Left renal cortex interstitium (tissue), 4 donors: ENCODE data around the gene ADCY3. TPM values are rescaled to one million over a fixed set of nuclear protein-coding genes. Genes with fewer than 3 reads are reported as not detected.

Experiments
- DNase-seq, 4 donors: peaks; one replicate each; pipeline ENCODE4 v3.0.0-alpha.2; 2013; ENCODE audit warnings: low read depth in 4 of 4, low spot score in 2 of 4, missing footprints in 1 of 4
- polyA plus RNA-seq, 4 donors: library from polyadenylated mRNA; unstranded; fragments of 120-200 nt; gene quantifications; one replicate each; pipeline ENCODE4 v1.2.1, GENCODE V29; 2013; ENCODE audit not compliant: insufficient read length in 4 of 4

ADCY3 gene
- 10 to 100 TPM; 20.6 to 30.3 (median 23.7) TPM for polyA plus RNA-seq

DNA sequence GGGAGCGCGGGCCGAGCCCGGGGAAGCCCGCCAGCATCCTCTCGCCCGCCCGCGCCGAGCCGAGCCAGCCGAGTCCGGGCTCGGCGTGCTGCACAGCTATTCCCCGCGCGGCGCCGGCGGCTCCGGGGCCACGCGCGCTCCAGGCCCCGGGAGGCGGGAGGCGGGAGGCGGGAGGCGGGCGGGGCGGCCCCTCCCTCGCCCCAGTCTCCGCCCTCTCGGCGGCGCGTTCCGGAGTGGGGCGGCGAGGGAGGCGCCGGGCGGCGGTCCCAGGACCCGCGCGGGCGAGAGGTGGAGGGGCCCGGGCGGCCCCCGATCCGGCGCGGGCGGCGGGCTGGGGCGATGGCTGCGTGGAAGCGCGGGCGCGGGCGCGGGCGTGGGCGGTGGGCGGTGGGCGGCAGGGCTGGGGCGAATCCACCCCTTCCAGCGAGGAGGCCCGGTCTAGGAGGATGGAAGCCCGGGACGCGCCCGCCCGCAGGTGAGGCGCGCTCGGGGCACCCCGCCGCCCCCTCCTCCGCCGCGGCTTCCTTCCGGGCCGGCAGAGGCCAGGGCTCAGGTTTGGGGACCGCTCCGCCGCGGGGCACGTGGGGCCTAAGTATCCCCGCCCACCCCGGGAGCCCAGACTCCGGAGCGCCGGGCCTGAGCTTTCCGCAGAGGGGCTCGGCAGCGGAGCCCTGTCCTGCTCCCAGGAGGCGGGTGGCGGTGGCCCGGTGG is at the start of gene ADCY3:
Gene ADCY3, minus strand, starts transcription at position 140 of the 711 bp plus-strand sequence. CDS start 1,250 bp downstream, outside the sequence.
- DNase-seq = peak in 2 of 4 donors; percentile 13 to 19

- DNase-seq = no peak
Observed at GRCh38 chr2:24969784-24970183, 49.7 kb upstream of the ADCY3 start.

DNA sequence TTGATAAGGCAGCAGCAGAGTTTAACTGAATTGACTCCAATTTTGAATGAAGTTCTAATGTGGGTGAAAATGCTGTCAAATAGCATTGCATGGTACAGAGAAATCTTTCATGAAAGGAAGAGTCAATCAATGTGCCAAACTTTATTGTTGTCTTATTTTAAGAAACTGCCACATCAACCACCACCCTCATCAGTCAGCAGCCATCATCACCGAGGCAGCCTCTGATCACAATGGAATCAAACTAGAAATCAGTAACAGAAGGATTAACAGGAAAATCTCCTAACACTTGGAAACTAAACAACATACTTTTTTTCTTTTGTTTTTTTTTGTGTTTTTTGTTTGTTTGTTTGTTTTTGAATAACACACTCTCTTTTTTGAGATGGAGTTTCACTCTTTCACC is 41.9 kb upstream of the ADCY3 start:
- DNase-seq = no peak

DNA sequence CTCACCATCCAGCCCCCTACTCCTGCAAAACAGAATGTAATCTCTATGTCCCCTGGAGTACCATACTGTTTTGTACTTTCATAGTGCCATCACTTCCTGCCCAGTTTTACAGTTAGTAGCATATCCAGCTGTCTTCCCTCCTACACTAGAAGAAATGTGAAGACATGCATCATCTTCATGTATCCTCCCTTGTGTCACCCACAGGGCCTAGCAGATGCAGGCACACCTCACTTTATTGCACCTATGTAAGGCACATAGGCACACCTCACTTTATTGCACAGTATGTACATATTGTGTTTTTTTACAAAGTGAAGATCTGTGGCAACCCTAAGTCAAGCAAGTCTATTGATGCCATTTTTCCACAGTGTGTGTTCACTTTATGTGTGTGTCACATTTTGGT is 39.7 kb upstream of the ADCY3 start:
- DNase-seq = no peak

- DNase-seq = no peak
Observed at GRCh38 chr2:24958411-24958935, 38.4 kb upstream of the ADCY3 start.

DNA sequence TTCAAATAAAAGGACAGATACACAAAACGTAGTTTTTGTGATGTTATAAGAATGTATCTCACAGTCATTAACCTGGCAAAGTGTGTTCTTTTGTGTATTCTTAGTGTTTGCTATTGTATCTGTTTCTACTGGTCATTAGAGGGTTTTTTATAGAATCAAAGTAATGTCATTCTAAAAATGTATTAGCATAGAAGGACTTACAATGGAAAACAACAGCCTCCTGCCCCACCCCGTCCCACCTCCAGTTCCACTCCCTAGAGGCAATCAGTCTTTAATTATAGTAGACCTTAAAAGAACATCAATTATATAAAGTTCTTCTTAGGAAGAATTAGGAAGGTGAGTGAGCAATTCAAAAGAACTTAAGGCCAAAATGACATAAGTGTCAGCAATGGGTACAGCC is 37.9 kb upstream of the ADCY3 start:
- DNase-seq = no peak

DNA sequence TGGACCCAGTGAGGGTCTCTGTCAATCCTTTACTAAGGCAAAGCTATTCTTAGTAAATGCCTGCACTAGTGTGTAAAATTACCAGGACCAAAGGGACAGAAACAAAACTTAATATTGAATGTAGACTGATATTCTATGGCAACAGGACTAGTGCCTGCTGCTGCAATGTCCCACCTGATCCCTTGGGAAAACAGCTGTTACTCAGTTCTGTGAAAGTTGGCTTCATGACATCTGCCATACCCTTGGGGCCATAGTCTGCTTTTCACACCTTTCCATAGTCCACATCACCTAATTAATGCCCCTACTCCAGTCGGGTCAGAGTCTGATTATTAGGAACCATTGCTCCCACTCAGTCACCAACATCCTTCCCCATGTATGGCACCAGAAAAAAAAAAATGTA is 37.2 kb upstream of the ADCY3 start:
- no peak for DNase-seq

GRCh38 chr2:24955921-24956320 is 35.9 kb upstream of the ADCY3 start:
- no peak for DNase-seq

DNA sequence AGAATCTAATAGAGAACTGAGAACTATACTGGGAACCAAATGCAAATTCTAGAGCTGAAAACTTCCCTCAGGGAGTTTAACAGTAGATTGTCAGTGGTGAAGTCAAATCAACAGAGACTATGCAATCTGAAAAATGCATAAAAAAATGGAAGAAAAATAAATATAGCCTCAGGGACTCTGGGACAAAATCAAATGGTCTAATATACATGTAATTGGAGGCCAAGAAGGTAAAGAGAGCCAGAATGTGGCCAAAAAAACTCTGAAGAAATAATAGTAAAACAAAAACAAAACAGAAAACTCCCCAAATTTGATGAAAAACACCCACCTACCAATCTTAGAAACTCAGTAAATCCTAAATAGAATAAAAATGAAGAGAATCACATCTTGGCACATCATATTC is 35.2 kb upstream of the ADCY3 start:
- DNase-seq = no peak

DNA sequence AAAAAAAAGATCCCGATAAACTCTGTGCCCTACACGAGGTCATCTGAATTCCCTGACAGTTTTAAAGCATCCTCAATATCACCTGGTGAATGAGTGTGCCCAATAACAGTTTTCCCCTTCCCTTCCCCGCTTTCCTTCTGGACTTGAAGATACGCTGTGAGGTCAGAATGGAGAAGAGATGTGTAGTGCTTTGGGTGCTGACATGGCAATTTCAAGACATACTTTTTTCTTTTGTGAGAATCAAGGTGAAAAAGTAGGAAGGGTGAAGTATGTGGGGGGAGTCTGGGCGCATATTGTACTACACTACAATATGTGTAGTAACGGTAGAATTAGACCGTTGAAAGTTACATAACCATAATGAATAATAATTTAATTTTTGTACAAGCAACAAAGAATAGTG is 30.1 kb upstream of the ADCY3 start:
- no peak for DNase-seq

- DNase-seq = no peak
Observed at GRCh38 chr2:24948506-24948905, 28.5 kb upstream of the ADCY3 start.

- no peak for DNase-seq
Observed at GRCh38 chr2:24947561-24948157, 27.6 kb upstream of the ADCY3 start.

DNA sequence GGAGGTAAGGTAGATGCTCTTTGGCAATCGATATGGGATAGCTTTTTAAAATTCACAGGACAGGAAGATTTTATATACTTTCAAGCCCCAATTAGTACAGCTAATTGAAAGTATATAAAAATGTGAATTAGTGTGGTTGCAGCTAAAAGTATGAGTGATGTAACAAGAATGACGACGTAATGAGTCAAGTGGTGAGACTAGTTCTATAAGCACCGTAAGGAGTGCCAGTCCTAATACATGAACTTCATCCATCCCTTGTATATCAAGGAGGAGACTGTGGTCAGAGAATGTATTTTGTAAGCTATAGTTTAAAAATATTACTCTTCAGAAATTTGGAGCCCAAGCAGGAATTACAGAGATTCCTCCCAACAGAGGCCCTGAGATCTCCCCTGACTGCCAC is 25.9 kb upstream of the ADCY3 start:
- DNase-seq = no peak

- DNase-seq = no peak
Observed at GRCh38 chr2:24943427-24944053, 23.5 kb upstream of the ADCY3 start.

DNA sequence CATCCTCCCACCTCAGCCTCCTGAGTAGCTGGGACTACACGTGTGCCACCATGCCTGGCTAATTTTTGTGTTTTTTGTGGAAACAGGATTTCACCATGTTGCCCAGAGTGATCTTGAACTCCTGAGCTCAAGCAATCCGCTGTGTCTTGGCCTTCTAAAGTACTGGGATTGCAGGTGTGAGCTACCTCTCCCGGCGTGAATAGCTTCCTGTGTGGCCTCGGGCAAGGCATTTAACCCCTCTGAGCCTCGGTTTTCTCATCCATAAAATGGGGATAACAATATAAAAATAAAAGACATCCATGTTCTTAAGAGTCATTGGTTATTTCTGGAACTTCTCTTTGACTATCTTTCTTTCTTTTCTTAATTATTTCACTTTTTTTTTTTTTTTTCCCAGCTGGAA is 19.3 kb upstream of the ADCY3 start:
- no peak for DNase-seq

DNA sequence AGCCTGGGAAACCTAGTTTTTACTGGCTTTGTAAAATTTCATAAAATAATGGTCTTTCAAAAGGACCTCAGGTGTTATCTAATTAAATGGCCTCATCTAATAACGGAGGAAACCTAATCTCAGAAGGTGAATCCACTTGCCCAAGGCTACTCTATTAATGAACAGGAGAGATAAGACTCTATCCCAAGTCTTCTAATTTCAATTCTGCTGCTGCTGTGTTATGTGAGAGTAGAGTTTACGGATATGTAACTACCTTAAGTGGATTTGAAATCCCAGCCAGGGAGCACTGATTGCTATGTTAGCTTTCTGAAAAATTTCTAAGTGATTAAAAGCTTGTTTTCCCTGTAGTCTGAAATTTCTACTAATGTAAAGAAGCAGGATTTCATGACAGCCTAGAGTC is 17.2 kb upstream of the ADCY3 start:
- no peak for DNase-seq

GRCh38 chr2:24935145-24935544 is 15.1 kb upstream of the ADCY3 start:
- DNase-seq = no peak

- DNase-seq = no peak
Observed at GRCh38 chr2:24932715-24933114, 12.7 kb upstream of the ADCY3 start.

- DNase-seq = no peak
Observed at GRCh38 chr2:24930768-24931167, 10.7 kb upstream of the ADCY3 start.

DNA sequence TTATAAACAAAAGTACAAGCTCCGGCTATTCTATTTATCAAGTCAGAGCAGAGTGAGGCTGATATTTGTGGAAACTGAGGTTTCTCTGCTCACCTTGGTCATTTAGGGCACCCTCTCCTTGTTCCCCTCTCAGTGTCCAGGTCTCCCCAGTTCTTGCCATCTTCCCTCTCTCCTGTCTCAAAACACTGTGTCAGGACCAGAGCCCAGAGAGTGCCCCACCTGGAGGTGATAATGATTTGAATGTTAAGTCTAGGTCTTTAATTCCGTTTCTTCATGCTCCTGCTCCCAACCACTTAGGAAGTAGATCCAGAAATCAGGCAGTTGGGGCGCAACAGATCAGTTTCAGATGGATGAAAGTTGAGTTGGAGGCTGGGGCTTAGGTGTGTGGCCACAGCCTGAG is 9.2 kb upstream of the ADCY3 start:
- no peak for DNase-seq

GRCh38 chr2:24928036-24928435 is 8.0 kb upstream of the ADCY3 start:
- no peak for DNase-seq
